ENCODE results near the gene TSPAN7.

TSPAN7 gene

GRCh38 chrX:38727668-38728067, 166.3 kb downstream of the TSPAN7 start:
- Histone ChIP-seq H3K9me2 (replicated peaks; ENCODE audit: insufficient read depth, low read length) (no peaks in the 10 kb centered on the region), H3K9ac (ENCODE audit: low read length) (no peak overlapping the region), H4K20me1 (ENCODE audit: low read depth, low read length) (no peaks in the 10 kb centered on the region), H3F3A (ENCODE audit: insufficient read depth) (no peaks in the 10 kb centered on the region), H3K36me3 (ENCODE audit: low read length) (no peaks in the 10 kb centered on the region), H3K4me2 (ENCODE audit: low read depth, low read length, poor library complexity, severe bottlenecking) (no peak overlapping the region), H3K27ac (ENCODE audit: low read depth, low read length) (no peak overlapping the region), H3K9me3 (ENCODE audit: insufficient read depth, low read length) (no peaks in the 10 kb centered on the region), H3K4me3 (ENCODE audit: insufficient read depth, low read length, poor library complexity, severe bottlenecking) (no peak overlapping the region), H3K79me2 (ENCODE audit: insufficient read depth, low read length) (no peaks in the 10 kb centered on the region), H2AFZ (ENCODE audit: low read depth, low read length, severe bottlenecking) (no peak overlapping the region), H3K27me3 (ENCODE audit: low read length) (no peaks in the 10 kb centered on the region)
- no peak for TF ChIP-seq EZH2phosphoT487 (conservative IDR thresholded peaks at IDR 0.05; ENCODE audit: low read length)
- no peak for TF ChIP-seq CTCF (IDR thresholded peaks at IDR 0.05; ENCODE audit: insufficient read depth, low read length, poor library complexity, severe bottlenecking)

GRCh38 chrX:38732866-38733265, 171.5 kb downstream of the TSPAN7 start:
- Histone ChIP-seq H4K20me1 (ENCODE audit: low read depth, low read length) (no peaks in the 10 kb centered on the region), H3K9me2 (replicated peaks; ENCODE audit: insufficient read depth, low read length) (no peaks in the 10 kb centered on the region), H3K27me3 (ENCODE audit: low read length) (no peaks in the 10 kb centered on the region), H3F3A (ENCODE audit: insufficient read depth) (no peaks in the 10 kb centered on the region), H3K36me3 (ENCODE audit: low read length) (no peaks in the 10 kb centered on the region), H3K4me2 (ENCODE audit: low read depth, low read length, poor library complexity, severe bottlenecking) (no peak overlapping the region), H3K4me3 (ENCODE audit: insufficient read depth, low read length, poor library complexity, severe bottlenecking) (no peak overlapping the region), H3K9ac (ENCODE audit: low read length) (no peak overlapping the region), H3K79me2 (ENCODE audit: insufficient read depth, low read length) (no peaks in the 10 kb centered on the region), H3K9me3 (ENCODE audit: insufficient read depth, low read length) (no peaks in the 10 kb centered on the region), H2AFZ (ENCODE audit: low read depth, low read length, severe bottlenecking) (no peak overlapping the region), H3K27ac (ENCODE audit: low read depth, low read length) (no peak overlapping the region)
- TF ChIP-seq CTCF (IDR thresholded peaks at IDR 0.05; ENCODE audit: insufficient read depth, low read length, poor library complexity, severe bottlenecking): no peak
- TF ChIP-seq EZH2phosphoT487 (conservative IDR thresholded peaks at IDR 0.05; ENCODE audit: low read length): no peak
